Neural crest cell (in vitro differentiated cells): Measurements from ENCODE around the gene CACNA2D4. TPM values are rescaled to one million over a fixed set of nuclear protein-coding genes. Genes with fewer than 3 reads are reported as not detected.

Experiments used
- DNase-seq: peaks from one replicate; pipeline ENCODE4 v3.0.0; 2021; ENCODE audit warnings: low read depth, mixed read lengths, low spot score
- H3K27ac Mint-ChIP-seq: one replicate; pipeline ENCODE4 v1.8.0; 2021; ENCODE audit warnings: mild to moderate bottlenecking, mixed read lengths; ENCODE audit not compliant: unreplicated experiment
- H3K27me3 Mint-ChIP-seq: 2 replicates; pipeline ENCODE4 v1.8.0; 2021; ENCODE audit warnings: low read depth, mild to moderate bottlenecking, mixed read lengths
- H3K36me3 Mint-ChIP-seq: 2 replicates; pipeline ENCODE4 v1.8.0; 2021; ENCODE audit warnings: low read depth, mild to moderate bottlenecking, mixed read lengths
- H3K4me1 Mint-ChIP-seq: 2 replicates; pipeline ENCODE4 v1.8.0; 2021; ENCODE audit warnings: mixed read lengths
- H3K4me3 Mint-ChIP-seq: one replicate; pipeline ENCODE4 v1.8.0; 2021; ENCODE audit warnings: mild to moderate bottlenecking, mixed read lengths
- H3K9me3 Mint-ChIP-seq: 2 replicates; pipeline ENCODE4 v1.8.0; 2021; ENCODE audit warnings: mixed read lengths
- total RNA-seq: library from RNA; stranded (reverse); gene quantifications from 2 replicates; pipeline ENCODE4 v1.2.1, GENCODE V29; 2021
- TF ChIP-seq, protein P1 (sequence below): fragments of 200-600 bp; sonication (generic); conservative IDR thresholded peaks from 2 replicates; pipeline ENCODE4 v1.5.0; 2021; ENCODE audit warnings: antibody characterized with exemption, mild to moderate bottlenecking

CACNA2D4 gene
- total RNA-seq, 1 donor from 2014 or later = 0.72 TPM

- H3K36me3 Mint-ChIP-seq = no peaks in the 10 kb centered on the region
- no peak for DNase-seq
- no peaks in the 10 kb centered on the region for H3K27me3 Mint-ChIP-seq
- peaks cover 21% of the 10 kb centered on the region for H3K4me1 Mint-ChIP-seq
- no peak overlapping the region for H3K27ac Mint-ChIP-seq
- H3K9me3 Mint-ChIP-seq = no peaks in the 10 kb centered on the region
- H3K4me3 Mint-ChIP-seq = no peak overlapping the region
- TF ChIP-seq, protein P1, sequence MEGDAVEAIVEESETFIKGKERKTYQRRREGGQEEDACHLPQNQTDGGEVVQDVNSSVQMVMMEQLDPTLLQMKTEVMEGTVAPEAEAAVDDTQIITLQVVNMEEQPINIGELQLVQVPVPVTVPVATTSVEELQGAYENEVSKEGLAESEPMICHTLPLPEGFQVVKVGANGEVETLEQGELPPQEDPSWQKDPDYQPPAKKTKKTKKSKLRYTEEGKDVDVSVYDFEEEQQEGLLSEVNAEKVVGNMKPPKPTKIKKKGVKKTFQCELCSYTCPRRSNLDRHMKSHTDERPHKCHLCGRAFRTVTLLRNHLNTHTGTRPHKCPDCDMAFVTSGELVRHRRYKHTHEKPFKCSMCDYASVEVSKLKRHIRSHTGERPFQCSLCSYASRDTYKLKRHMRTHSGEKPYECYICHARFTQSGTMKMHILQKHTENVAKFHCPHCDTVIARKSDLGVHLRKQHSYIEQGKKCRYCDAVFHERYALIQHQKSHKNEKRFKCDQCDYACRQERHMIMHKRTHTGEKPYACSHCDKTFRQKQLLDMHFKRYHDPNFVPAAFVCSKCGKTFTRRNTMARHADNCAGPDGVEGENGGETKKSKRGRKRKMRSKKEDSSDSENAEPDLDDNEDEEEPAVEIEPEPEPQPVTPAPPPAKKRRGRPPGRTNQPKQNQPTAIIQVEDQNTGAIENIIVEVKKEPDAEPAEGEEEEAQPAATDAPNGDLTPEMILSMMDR = no peak
These were observed 1.3 kb upstream of the CACNA2D4 start for GRCh38 chr12:1919763-1920162.

DNA sequence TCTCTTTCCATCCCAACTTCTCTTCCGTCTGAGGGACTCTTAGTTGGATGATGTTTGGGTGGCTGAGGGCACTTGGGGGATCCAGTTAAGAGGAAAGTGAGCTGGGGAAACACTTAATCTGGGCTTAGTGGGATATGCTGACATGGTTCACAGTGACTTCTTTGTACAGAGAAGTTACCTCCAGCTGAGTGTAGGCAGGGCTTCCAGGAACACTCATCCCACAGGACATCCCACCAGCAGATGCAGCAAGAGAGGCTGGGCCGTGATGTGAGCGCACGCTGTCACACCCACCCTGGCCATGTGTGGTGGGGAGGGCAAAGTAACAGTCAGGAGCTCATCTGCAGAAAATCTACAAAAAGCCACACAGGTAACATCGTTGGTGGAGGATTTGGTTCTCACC is 832 bp upstream of the CACNA2D4 start:
- Mint-ChIP-seq H3K27me3 (no peaks in the 10 kb centered on the region), H3K9me3 (no peaks in the 10 kb centered on the region), H3K4me1 (peaks cover 17% of the 10 kb centered on the region), H3K36me3 (no peaks in the 10 kb centered on the region), H3K4me3 (no peak overlapping the region), H3K27ac (no peak overlapping the region)
- no peak for DNase-seq
- TF ChIP-seq, protein P1 = no peak

DNA sequence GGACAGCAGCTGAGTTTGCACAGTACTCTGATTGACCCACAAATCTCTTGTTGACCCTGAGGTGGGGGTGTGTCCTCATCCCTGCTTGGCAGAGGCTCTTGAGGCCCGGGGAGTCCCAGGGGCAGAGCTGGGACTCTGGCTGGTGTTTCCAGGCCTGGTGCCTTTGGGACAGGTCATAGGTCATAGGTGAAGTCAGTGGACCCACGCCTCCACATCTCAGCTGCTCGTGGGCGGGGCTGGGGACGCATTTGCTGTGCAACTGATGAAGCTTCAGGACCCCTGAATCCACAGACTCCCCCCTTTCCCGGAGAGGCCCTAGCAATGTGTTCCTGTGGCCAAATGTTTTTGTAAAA is 408 bp upstream of the CACNA2D4 start:
- Mint-ChIP-seq H3K4me1 (peaks cover 20% of the 10 kb centered on the region), H3K4me3 (no peak overlapping the region), H3K36me3 (no peaks in the 10 kb centered on the region), H3K27me3 (no peaks in the 10 kb centered on the region), H3K27ac (no peak overlapping the region), H3K9me3 (no peaks in the 10 kb centered on the region)
- no peak for DNase-seq
- TF ChIP-seq, protein P1 = no peak

DNA sequence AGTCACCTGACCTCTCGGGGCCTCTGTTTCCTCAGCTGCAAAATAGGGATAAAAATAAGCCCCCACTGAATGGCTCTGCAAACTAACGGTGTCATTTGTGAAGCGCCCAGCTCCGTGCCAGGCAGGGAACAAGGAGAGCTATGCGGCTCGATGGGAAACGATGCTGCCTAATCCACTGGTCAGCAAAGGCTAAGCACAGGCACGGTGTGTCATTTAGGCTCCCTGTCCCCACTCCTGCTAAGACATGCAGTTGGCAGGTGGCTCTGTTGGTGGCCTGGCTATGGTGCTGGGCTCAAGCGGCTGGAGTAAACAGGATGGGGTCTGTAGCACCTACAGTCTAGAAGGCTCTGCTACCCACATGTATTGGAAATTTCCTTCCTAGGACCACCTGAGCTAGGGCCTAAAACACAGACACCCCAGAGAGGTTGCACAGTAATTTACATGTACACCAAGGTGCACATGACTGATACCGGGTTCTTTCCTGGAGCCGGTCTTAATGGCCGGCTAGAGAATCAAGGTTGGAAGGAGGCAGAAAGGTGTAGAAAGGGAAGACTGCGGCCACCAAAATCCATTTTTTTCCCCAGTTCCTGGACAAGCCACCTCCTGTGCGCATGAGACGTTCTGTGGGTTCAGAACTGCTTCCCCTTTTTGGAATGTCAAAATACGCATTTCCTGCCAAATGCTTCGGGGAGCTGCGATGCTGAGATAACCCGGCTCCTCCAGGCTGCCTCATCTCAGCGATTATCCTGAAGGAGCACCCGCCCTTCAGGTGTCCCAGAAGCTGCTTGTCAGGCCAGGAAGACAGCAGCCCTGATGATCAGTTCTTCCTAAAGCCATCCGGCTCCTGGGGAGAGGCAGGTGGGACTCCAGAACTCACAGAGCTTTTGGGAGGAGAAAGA is 1.0 kb downstream of the CACNA2D4 start:
- peaks cover 33% of the 10 kb centered on the region for H3K4me1 Mint-ChIP-seq
- H3K36me3 Mint-ChIP-seq = no peaks in the 10 kb centered on the region
- no peaks in the 10 kb centered on the region for H3K9me3 Mint-ChIP-seq
- H3K27ac Mint-ChIP-seq = peak overlapping the region; percentile 75
- TF ChIP-seq, protein P1 = no peak
- no peak for DNase-seq
- H3K27me3 Mint-ChIP-seq = no peaks in the 10 kb centered on the region
- H3K4me3 Mint-ChIP-seq = no peak overlapping the region

GRCh38 chr12:1916371-1917171 is 1.9 kb downstream of the CACNA2D4 start:
- Mint-ChIP-seq H3K9me3 (no peaks in the 10 kb centered on the region), H3K27me3 (no peaks in the 10 kb centered on the region), H3K36me3 (no peaks in the 10 kb centered on the region), H3K4me3 (no peak overlapping the region), H3K27ac (peak overlapping the region; percentile 75), H3K4me1 (peaks cover 38% of the 10 kb centered on the region)
- peak; percentile 0 for DNase-seq
- TF ChIP-seq, protein P1 = no peak
